ENCODE measurements around the gene XPNPEP2. TPM values are rescaled to one million over a fixed set of nuclear protein-coding genes. Genes with fewer than 3 reads are reported as not detected.

Gene XPNPEP2
- polyA plus RNA-seq, 1 of the 3 experiments (the other 2 are of a cell fraction), result 0.21 TPM

DNA sequence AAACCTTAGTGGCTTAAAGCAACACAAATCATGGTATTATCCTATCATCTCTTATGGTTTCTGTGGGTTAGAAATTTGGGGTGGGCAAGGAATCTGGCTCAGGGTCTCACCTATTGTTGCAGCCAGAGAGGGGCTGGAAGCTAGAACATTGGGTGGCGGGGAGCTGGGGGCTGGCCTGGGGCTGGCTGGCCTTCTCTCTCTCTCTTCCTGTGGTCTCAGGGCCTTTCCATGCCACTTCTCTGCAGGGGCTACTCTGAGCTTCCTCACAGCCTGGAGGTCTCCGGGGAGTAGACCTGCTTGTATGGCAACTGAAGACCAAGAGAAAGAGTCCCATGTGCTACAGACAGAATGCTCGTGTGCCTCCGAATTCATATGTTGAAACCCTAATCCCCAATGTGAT lies 10.7 kb upstream of the XPNPEP2 start:
- H3K9me3 ChIP-seq, result no peaks in the 10 kb centered on the region
- no peak overlapping the region for H2AFZ ChIP-seq (ENCODE audit: low read depth)
- 51% methylated on average over 4 of the region's 4 CpGs for WGBS (ENCODE audit: low lambda C conversion rate)
- H3F3A ChIP-seq (replicated peaks; ENCODE audit: insufficient read depth), result no peaks in the 10 kb centered on the region
- peaks cover 7% of the 10 kb centered on the region for H3K27me3 ChIP-seq (ENCODE audit: insufficient read depth)
- no peaks in the 10 kb centered on the region for H3K9me2 ChIP-seq
- CTCF ChIA-PET, result interaction anchor here (1.6 kb wide), 1 partner anchor 94 kb away, joined by 3 read pairs; no protein-coding TSS in a partner anchor
- no peak for DNase-seq
- no peaks in the 10 kb centered on the region for H3K79me2 ChIP-seq (ENCODE audit: insufficient read depth)
- H3K4me2 ChIP-seq, result no peak overlapping the region
- H3K36me3 ChIP-seq (replicated peaks in 1 of 2; ENCODE audit: control insufficient read depth in 1 of 2, insufficient read depth in 2 of 2, low read length in 1 of 2), result no peaks in the 10 kb centered on the region
- POLR2A ChIA-PET, result no interaction called here
- H4K20me1 ChIP-seq (ENCODE audit: insufficient read depth), result no peaks in the 10 kb centered on the region
- H3K9ac ChIP-seq, result no peak overlapping the region
- H3K4me3 ChIP-seq (ENCODE audit: low read depth in 2 of 2, low read length in 1 of 2), result no peak overlapping the region
- H3K4me1 ChIP-seq (ENCODE audit: control insufficient read depth in 1 of 2, insufficient read depth in 2 of 2, low read depth in 1 of 2, low read length in 1 of 2), result no peaks in the 10 kb centered on the region; a peak in 1 of 4 replicates
- H3K27ac ChIP-seq (ENCODE audit: low read depth in 2 of 2, low read length in 1 of 2), result no peak overlapping the region
- TF ChIP-seq FOXJ3 (CRISPR knock-in tag; IDR thresholded peaks at IDR 0.05) (no peak), EP300 (IDR thresholded peaks at IDR 0.05; ENCODE audit: borderline replicate concordance in 1 of 2, low read depth in 1 of 2, low read length in 1 of 2) (no peak), FOXM1 (IDR thresholded peaks at IDR 0.05; ENCODE audit: low read depth) (no peak), TCF12 (IDR thresholded peaks at IDR 0.05) (no peak), YY1 (IDR thresholded peaks at IDR 0.05; ENCODE audit: low read depth) (no peak), POLR2AphosphoS5 (IDR thresholded peaks at IDR 0.05; ENCODE audit: low read depth, low read length) (no peak), MEF2A (IDR thresholded peaks at IDR 0.05; ENCODE audit: borderline replicate concordance, low read depth) (no peak), RXRA (IDR thresholded peaks at IDR 0.05; ENCODE audit: borderline replicate concordance, low read depth) (no peak), GABPA (IDR thresholded peaks at IDR 0.05; ENCODE audit: low read depth) (no peak), RCOR1 (IDR thresholded peaks at IDR 0.05; ENCODE audit: low read length) (no peak), RAD21 (IDR thresholded peaks at IDR 0.05; ENCODE audit: low read length) (no peak)
- TF ChIP-seq, protein P1, sequence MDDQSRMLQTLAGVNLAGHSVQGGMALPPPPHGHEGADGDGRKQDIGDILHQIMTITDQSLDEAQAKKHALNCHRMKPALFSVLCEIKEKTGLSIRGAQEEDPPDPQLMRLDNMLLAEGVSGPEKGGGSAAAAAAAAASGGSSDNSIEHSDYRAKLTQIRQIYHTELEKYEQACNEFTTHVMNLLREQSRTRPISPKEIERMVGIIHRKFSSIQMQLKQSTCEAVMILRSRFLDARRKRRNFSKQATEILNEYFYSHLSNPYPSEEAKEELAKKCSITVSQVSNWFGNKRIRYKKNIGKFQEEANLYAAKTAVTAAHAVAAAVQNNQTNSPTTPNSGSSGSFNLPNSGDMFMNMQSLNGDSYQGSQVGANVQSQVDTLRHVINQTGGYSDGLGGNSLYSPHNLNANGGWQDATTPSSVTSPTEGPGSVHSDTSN (IDR thresholded peaks at IDR 0.05), result no peak
- TF ChIP-seq, protein P2, sequence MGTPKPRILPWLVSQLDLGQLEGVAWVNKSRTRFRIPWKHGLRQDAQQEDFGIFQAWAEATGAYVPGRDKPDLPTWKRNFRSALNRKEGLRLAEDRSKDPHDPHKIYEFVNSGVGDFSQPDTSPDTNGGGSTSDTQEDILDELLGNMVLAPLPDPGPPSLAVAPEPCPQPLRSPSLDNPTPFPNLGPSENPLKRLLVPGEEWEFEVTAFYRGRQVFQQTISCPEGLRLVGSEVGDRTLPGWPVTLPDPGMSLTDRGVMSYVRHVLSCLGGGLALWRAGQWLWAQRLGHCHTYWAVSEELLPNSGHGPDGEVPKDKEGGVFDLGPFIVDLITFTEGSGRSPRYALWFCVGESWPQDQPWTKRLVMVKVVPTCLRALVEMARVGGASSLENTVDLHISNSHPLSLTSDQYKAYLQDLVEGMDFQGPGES (IDR thresholded peaks at IDR 0.05; ENCODE audit: low read depth, low read length), result no peak
- TF ChIP-seq, protein P3, sequence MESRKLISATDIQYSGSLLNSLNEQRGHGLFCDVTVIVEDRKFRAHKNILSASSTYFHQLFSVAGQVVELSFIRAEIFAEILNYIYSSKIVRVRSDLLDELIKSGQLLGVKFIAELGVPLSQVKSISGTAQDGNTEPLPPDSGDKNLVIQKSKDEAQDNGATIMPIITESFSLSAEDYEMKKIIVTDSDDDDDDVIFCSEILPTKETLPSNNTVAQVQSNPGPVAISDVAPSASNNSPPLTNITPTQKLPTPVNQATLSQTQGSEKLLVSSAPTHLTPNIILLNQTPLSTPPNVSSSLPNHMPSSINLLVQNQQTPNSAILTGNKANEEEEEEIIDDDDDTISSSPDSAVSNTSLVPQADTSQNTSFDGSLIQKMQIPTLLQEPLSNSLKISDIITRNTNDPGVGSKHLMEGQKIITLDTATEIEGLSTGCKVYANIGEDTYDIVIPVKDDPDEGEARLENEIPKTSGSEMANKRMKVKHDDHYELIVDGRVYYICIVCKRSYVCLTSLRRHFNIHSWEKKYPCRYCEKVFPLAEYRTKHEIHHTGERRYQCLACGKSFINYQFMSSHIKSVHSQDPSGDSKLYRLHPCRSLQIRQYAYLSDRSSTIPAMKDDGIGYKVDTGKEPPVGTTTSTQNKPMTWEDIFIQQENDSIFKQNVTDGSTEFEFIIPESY (IDR thresholded peaks at IDR 0.05; ENCODE audit: borderline replicate concordance, low read depth), result no peak
- TF ChIP-seq, protein P4, sequence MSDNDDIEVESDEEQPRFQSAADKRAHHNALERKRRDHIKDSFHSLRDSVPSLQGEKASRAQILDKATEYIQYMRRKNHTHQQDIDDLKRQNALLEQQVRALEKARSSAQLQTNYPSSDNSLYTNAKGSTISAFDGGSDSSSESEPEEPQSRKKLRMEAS (IDR thresholded peaks at IDR 0.05; ENCODE audit: low read depth), result no peak

Data from SK-N-SH (cell line).